Endothelial cell of hepatic sinusoid (primary cell): ENCODE data around the gene FKBP2.

ENCODE experiments used
- in situ Hi-C: cut with HindIII; loops from 2 replicates; pipeline ENCODE4 v1.10.0; 2017; ENCODE audit warnings: low sequenced_read_pairs

FKBP2 gene

DNA sequence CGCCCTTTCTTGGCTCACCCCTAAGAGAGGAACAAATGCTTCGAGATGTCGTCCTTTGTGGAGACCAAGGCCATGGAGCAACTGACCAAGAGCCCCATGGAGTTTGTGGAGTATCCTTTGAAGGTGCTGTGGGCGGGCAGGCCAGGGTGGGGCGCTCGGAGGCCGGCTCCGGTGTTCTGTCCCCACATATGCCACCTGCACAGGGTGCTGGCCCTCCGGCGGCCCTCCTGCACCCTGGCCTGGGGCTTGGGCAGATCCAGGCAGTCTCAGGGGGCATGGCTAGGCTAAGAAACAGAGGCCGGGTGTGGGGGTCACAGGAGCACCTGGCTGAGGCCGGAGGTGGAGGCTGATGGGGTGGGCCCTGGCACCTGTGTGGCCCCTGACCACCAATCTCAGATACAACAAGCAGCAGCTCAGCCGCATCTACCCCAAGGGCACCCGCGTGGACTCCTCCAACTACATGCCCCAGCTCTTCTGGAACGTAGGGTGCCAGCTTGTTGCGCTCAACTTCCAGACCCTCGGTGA, 20.7 kb downstream of the FKBP2 start:
- in situ Hi-C loops, result loop anchor here (5.0 kb wide), 1 partner anchor 54 kb away; the partner anchor contains the start of gene FERMT3

- in situ Hi-C loops, result loop anchor here (5.0 kb wide), 1 partner anchor 55 kb away; the partner anchor contains the start of gene FERMT3
Measured at GRCh38 chr11:64262271-64263002, 21.5 kb downstream of the FKBP2 start.

- in situ Hi-C loops, result loop anchor here (5.0 kb wide), 1 partner anchor 56 kb away; the partner anchor contains the start of gene FERMT3
Measured at GRCh38 chr11:64263021-64263946, 22.4 kb downstream of the FKBP2 start.

GRCh38 chr11:64263947-64264317, 23.0 kb downstream of the FKBP2 start:
- in situ Hi-C loops, result loop anchor here (5.0 kb wide), 1 partner anchor 57 kb away; the partner anchor contains the start of gene FERMT3

GRCh38 chr11:64264371-64264852, 23.5 kb downstream of the FKBP2 start:
- in situ Hi-C loops, result loop anchor here (5.0 kb wide), 1 partner anchor 57 kb away; the partner anchor contains the start of gene FERMT3

- in situ Hi-C loops, result no loop called here
Measured at GRCh38 chr11:64265176-64266160, 24.6 kb downstream of the FKBP2 start.

DNA sequence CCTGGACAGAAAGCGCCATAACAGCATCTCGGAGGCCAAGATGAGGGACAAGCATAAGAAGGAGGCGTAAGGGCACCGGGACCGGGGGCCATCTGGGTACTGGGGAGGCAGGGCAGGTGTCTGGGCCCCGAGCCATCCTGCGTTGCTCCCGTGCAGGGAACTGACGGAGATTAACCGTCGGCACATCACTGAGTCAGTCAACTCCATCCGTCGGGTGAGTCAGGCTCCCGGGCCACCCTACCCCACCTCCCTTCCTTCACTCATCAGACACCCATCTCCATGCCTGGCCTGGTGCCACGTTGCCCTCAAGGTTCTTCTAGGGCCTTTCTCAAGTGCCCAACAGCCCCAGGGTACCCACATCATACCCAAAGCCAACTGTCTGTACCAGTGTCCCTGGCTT, 25.4 kb downstream of the FKBP2 start:
- in situ Hi-C loops, result no loop called here

- in situ Hi-C loops, result no loop called here
Measured at GRCh38 chr11:64267207-64267945, 26.5 kb downstream of the FKBP2 start.

DNA sequence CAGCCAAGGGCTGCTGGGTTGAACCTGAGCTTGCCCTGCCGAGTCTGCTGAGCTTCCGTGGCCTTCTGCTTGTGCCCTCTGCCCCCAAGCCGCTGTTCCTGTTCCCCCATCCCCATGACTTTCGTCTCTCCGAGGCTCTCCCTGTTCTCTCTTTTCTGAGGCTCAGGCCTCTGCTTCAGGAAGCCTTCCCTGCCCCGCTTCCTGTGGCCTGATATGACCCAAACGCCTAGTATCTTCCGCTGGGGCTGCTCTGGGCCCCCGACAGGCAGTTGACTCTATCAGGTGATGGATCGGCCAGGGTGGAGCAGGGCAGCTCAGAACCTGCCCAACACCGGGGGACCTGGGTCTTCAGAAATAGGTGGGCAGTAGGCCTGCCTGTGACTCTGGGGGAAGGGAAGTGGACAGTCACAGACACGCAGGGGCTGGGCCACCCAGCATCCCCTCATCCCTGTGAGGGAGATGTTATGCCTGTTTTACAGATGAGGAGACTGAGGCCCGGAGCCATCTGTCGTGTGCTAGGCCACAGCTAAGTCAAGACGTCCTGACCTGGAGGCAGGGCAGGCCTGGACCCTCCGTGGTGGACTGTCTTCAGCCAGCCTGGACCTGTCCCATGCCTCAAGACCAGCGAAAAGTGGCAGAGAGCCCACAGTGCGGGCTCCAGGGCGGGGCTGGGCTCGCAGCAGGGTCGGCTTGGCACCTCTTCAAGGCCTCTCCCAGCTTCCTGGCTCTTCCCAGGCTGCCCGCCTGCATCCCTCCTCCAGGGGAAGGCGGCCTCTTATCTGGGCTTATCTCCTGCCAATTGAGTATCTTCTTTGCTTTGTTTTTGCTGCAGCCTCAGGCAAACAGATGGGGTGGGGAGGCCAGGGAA, 27.4 kb downstream of the FKBP2 start:
- in situ Hi-C loops, result no loop called here

- in situ Hi-C loops, result no loop called here
Measured at GRCh38 chr11:64268893-64269539, 28.1 kb downstream of the FKBP2 start.

DNA sequence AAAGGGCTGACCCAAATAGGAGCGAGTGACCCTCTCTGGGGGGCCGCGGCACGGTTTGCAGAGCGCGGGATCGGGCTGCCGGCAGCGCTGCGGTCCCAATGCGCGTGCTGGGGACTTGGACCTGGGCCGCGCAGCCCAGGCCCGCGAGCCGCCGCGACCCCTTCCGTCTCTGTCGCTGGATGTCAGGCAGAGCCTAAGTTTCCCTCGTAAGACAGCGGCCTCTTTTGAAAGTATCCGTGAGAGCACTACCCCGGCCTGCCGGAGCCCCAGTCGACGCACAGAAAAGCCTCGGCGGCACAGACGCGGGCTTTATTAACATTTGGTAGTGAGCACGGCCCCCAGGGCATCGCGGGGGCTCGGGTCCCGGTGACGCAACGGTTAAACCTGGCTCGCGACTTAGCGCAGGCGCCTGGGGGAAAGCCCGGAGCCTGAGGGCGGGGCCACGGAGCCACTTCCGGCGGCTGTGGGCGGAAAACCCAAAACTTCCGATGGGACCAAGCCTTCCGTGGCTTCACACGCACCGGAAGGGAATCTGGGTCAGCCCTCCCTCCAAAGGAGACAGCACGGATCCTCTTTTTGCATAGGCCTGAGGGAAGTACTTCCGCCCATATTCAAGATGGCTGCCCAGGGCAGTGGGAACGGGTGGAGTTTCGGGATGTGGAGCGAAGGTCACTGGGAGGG, 28.8 kb downstream of the FKBP2 start:
- in situ Hi-C loops, result loop anchor here (10.0 kb wide), 1 partner anchor 55 kb away; no protein-coding TSS in a partner anchor

DNA sequence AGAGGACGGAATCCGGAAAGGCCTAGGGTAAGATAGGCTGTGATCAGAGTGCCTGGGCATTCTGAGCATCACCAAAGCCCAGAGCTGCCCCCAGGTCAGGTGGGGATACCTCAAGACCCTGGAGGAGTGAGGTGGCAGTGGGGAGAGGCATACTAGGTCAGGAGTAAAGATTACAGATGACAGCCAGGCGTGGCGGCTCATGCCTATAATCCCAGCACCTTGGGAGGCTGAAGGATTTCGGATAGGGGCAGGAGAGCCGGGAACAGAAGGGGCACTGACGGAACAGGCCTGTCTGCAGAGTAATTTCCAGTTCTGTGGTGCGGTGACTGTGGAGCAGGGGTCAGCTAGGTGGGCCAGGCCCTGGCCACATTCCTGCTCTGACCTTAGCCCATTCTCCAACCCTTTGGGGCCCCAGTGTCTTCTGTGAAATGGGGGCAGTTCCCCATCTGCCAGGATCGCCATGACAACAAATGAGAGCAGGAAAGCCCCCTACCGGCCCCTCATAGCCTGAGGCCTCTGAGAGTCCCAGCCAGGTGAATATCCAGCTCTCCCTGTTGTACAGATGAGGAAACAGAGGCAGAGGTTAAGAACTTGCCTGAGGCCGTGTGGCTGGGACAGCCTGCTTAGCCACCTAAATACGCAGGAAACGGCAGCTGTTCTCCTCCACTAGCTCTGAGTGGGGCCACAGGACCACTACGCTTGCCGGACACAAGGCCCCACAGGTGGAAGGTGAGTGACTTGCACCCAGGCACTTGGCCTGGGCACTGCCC, 34.3 kb downstream of the FKBP2 start:
- in situ Hi-C loops, result loop anchor here (10.0 kb wide), 1 partner anchor 50 kb away; no protein-coding TSS in a partner anchor

DNA sequence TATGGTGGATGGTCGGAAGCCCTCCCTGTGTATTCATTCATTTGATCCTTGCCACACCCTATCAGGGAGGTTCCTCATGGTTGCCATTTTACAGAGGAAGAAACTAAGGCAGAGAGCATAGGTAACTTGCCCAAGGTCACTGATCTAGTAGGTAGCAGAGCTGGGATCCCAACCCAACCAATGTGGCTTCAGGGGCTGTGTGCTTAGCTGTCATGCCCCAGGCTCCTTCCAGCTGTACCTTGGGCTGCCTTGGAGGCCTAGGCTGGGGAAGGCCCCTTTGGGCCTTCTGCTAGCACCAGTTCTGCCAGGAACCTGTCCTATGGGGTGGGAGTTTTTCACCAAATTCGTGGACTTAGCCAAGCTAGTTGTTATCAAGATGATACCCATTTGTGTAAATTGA, 34.9 kb downstream of the FKBP2 start:
- in situ Hi-C loops, result loop anchor here (10.0 kb wide), 1 partner anchor 49 kb away; no protein-coding TSS in a partner anchor

GRCh38 chr11:64276653-64277431, 35.9 kb downstream of the FKBP2 start:
- in situ Hi-C loops, result loop anchor here (10.0 kb wide), 1 partner anchor 48 kb away; no protein-coding TSS in a partner anchor

GRCh38 chr11:64278576-64279190, 37.8 kb downstream of the FKBP2 start:
- in situ Hi-C loops, result loop anchor here (10.0 kb wide), 1 partner anchor 46 kb away; no protein-coding TSS in a partner anchor
